Measurements from ENCODE around the gene HELT. TPM values are rescaled to one million over a fixed set of nuclear protein-coding genes. Genes with fewer than 3 reads are reported as not detected.

HELT gene
- total RNA-seq, 5 donors from 2014 or later (not counting 1 experiment from before 2014, with no cell fraction given): not detected

- peak in 13 of 35 experiments; percentile 7 to 36 (median 17) for DNase-seq
- Mint-ChIP-seq H3K4me1 (peaks cover 3 to 11% (median 9%) of the 10 kb centered on the region in 3 donors), H3K36me3 (no peaks in the 10 kb centered on the region), H3K9me3 (no peaks in the 10 kb centered on the region), H3K27ac (no peak overlapping the region), H3K27me3 (peaks cover 75 to 81% of the 10 kb centered on the region in 2 donors), H3K4me3 (no peak overlapping the region)
- Histone ChIP-seq H3K9me3 (no peaks in the 10 kb centered on the region), H3K4me3 (ENCODE audit: control insufficient read depth in 1 of 2, extremely low read depth in 1 of 2, low read length in 1 of 2) (no peak overlapping the region), H3K36me3 (ENCODE audit: control insufficient read depth in 2 of 2, extremely low read depth in 1 of 2, insufficient read depth in 1 of 2, low read length in 1 of 2) (no peaks in the 10 kb centered on the region), H3K4me1 (ENCODE audit: control insufficient read depth in 1 of 2, extremely low read depth in 1 of 2, insufficient read depth in 2 of 2, low read length in 2 of 2) (no peaks in the 10 kb centered on the region), H3K27me3 (replicated peaks in 1 of 2; ENCODE audit: control insufficient read depth in 2 of 2, extremely low read depth in 1 of 2, insufficient read depth in 2 of 2, low read length in 1 of 2) (peaks cover 6 to 55% of the 10 kb centered on the region in 2 experiments), H3K27ac (ENCODE audit: low read length) (no peak overlapping the region)
- 41% methylated on average over 7 of the region's 8 CpGs for WGBS (ENCODE audit: insufficient coverage)
- ChIA-PET POLR2A (no interaction called here), CTCF (interaction anchor here in 1 of 2 donors (0.6 kb wide), 1 partner anchor 1518 kb away, joined by 3 read pairs; no protein-coding TSS in a partner anchor)
- peak in 2 of 4 experiments; percentile 40 to 46 for ATAC-seq (replicated peaks in 1 of 4)
These were observed 6.9 kb upstream of the HELT start for GRCh38 chr4:185011408-185011807.

GRCh38 chr4:185013417-185014125 lies 4.7 kb upstream of the HELT start:
- WGBS (ENCODE audit: insufficient coverage): 44% methylated on average over 12 of the region's 16 CpGs
- DNase-seq (no peak), ATAC-seq (replicated peaks in 1 of 4) (no peak)
- ChIA-PET CTCF (no interaction called here), POLR2A (no interaction called here)
- peaks cover 79 to 86% of the 10 kb centered on the region in 2 donors for H3K27me3 Mint-ChIP-seq
- no peak overlapping the region for H3K4me3 ChIP-seq (ENCODE audit: control insufficient read depth in 1 of 2, extremely low read depth in 1 of 2, low read length in 1 of 2)
- no peaks in the 10 kb centered on the region for H3K36me3 Mint-ChIP-seq
- H3K36me3 ChIP-seq (ENCODE audit: control insufficient read depth in 2 of 2, extremely low read depth in 1 of 2, insufficient read depth in 1 of 2, low read length in 1 of 2): no peaks in the 10 kb centered on the region
- H3K4me1 ChIP-seq (ENCODE audit: control insufficient read depth in 1 of 2, extremely low read depth in 1 of 2, insufficient read depth in 2 of 2, low read length in 2 of 2): no peaks in the 10 kb centered on the region
- H3K27me3 ChIP-seq (replicated peaks in 1 of 2; ENCODE audit: control insufficient read depth in 2 of 2, extremely low read depth in 1 of 2, insufficient read depth in 2 of 2, low read length in 1 of 2): peaks cover 14 to 67% of the 10 kb centered on the region in 2 experiments
- no peak overlapping the region for H3K27ac ChIP-seq (ENCODE audit: low read length)
- peaks cover 3 to 12% (median 12%) of the 10 kb centered on the region in 3 donors for H3K4me1 Mint-ChIP-seq
- H3K4me3 Mint-ChIP-seq: no peak overlapping the region
- H3K27ac Mint-ChIP-seq: no peak overlapping the region
- no peaks in the 10 kb centered on the region for H3K9me3 Mint-ChIP-seq
- no peaks in the 10 kb centered on the region for H3K9me3 ChIP-seq

DNA sequence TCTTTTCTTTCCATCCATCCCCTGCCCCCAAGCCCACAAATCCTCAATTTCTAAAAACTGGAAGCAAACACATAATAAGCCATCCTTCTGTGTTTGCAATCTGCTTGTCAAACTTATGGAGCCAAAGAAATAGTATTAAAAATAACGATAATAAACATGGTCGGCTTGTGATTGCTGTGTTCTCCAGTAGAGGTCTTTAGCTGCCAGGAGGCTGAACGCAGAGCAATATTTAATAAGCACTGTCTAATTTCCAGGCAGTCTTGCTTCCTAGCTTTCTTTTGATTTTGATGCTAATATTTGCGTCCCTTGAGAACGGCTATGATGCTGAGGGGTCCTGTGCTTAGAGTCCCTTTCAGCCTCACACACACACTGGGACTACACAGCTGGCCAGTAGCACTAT lies 3.2 kb upstream of the HELT start:
- H3K4me1 ChIP-seq (ENCODE audit: control insufficient read depth in 1 of 2, extremely low read depth in 1 of 2, insufficient read depth in 2 of 2, low read length in 2 of 2): no peaks in the 10 kb centered on the region
- no peak for ATAC-seq (replicated peaks in 1 of 4)
- 43% methylated on average over 3 of the region's 5 CpGs for WGBS (ENCODE audit: insufficient coverage)
- H3K27ac ChIP-seq (ENCODE audit: low read length): no peak overlapping the region
- H3K27me3 Mint-ChIP-seq: peaks cover 70 to 83% of the 10 kb centered on the region in 2 donors
- H3K36me3 Mint-ChIP-seq: no peaks in the 10 kb centered on the region
- no peak for DNase-seq
- POLR2A ChIA-PET: no interaction called here
- H3K9me3 ChIP-seq: no peaks in the 10 kb centered on the region
- peaks cover 16 to 80% of the 10 kb centered on the region in 2 experiments for H3K27me3 ChIP-seq (replicated peaks in 1 of 2; ENCODE audit: control insufficient read depth in 2 of 2, extremely low read depth in 1 of 2, insufficient read depth in 2 of 2, low read length in 1 of 2)
- no peak overlapping the region for H3K4me3 Mint-ChIP-seq
- no peaks in the 10 kb centered on the region for H3K36me3 ChIP-seq (ENCODE audit: control insufficient read depth in 2 of 2, extremely low read depth in 1 of 2, insufficient read depth in 1 of 2, low read length in 1 of 2)
- H3K4me3 ChIP-seq (ENCODE audit: control insufficient read depth in 1 of 2, extremely low read depth in 1 of 2, low read length in 1 of 2): no peak overlapping the region
- no peaks in the 10 kb centered on the region for H3K9me3 Mint-ChIP-seq
- no peak overlapping the region for H3K27ac Mint-ChIP-seq
- H3K4me1 Mint-ChIP-seq: peaks cover 3 to 15% (median 15%) of the 10 kb centered on the region in 3 donors
- CTCF ChIA-PET: no interaction called here

DNA sequence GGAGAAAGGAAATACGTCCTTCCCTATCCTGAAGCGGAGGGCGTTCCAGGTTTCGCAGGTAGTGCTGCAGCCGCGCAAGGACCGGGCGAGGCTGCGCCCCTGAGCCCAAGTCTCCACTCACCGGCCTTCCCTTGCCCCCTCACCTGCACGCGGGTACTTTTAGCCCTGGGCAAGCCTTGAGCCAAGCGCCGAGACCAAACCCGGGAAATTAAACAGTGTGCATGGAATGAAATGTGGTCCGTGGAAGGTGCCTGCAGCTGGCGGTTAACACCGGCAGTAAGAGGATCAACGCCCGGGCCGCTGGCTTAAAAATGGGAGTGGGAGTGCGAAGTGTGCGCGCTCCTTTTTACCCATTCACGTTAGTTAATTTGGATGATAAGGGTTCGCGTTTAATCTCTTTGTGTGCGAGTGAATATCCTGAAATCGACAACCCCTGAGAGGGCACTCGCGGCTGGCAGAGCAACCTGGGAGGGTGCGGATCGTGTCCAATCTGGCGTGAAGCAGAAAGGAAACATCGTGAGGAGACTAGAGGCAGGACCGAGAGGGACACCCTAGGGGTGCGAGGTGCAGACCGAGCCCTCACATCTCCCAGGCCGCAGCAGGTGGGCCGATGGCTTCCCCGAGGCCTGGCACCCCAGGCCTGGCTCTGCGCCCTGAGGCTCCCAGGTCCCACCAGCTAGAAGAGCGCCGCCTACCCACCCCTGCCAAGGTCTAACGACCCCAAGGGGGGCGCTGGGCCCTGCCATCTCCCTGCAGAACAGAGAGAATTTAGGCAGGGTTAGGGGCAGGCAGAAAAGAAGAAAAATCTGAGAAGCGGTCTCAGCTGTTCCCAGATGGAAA lies 2.0 kb upstream of the HELT start:
- ChIA-PET POLR2A (no interaction called here), CTCF (no interaction called here)
- no peak for ATAC-seq (replicated peaks in 1 of 4)
- H3K36me3 Mint-ChIP-seq: no peaks in the 10 kb centered on the region
- H3K4me1 Mint-ChIP-seq: peaks cover 8 to 21% (median 20%) of the 10 kb centered on the region in 3 donors
- Histone ChIP-seq H3K36me3 (ENCODE audit: control insufficient read depth in 2 of 2, extremely low read depth in 1 of 2, insufficient read depth in 1 of 2, low read length in 1 of 2) (no peaks in the 10 kb centered on the region), H3K4me1 (ENCODE audit: control insufficient read depth in 1 of 2, extremely low read depth in 1 of 2, insufficient read depth in 2 of 2, low read length in 2 of 2) (no peaks in the 10 kb centered on the region), H3K27ac (ENCODE audit: low read length) (no peak overlapping the region), H3K27me3 (replicated peaks in 1 of 2; ENCODE audit: control insufficient read depth in 2 of 2, extremely low read depth in 1 of 2, insufficient read depth in 2 of 2, low read length in 1 of 2) (peaks cover 16 to 84% of the 10 kb centered on the region in 2 experiments), H3K4me3 (ENCODE audit: control insufficient read depth in 1 of 2, extremely low read depth in 1 of 2, low read length in 1 of 2) (no peak overlapping the region), H3K9me3 (no peaks in the 10 kb centered on the region)
- no peaks in the 10 kb centered on the region for H3K9me3 Mint-ChIP-seq
- no peak overlapping the region for H3K27ac Mint-ChIP-seq
- no peak for DNase-seq
- H3K27me3 Mint-ChIP-seq: peaks cover 68 to 82% of the 10 kb centered on the region in 2 donors
- no peak overlapping the region for H3K4me3 Mint-ChIP-seq
- whole genome bisulfite sequencing (ENCODE audit: insufficient coverage): 5% methylated on average over 24 of the region's 47 CpGs

- H3K27ac Mint-ChIP-seq: no peak overlapping the region
These were observed 1.1 kb upstream of the HELT start for GRCh38 chr4:185016946-185017758.

More at GRCh38 chr4:185016946-185017758, 1.1 kb upstream of the HELT start:
- Histone ChIP-seq H3K27me3 (replicated peaks in 1 of 2; ENCODE audit: control insufficient read depth in 2 of 2, extremely low read depth in 1 of 2, insufficient read depth in 2 of 2, low read length in 1 of 2) (peaks cover 16 to 83% of the 10 kb centered on the region in 2 experiments), H3K27ac (ENCODE audit: low read length) (no peak overlapping the region), H3K36me3 (ENCODE audit: control insufficient read depth in 2 of 2, extremely low read depth in 1 of 2, insufficient read depth in 1 of 2, low read length in 1 of 2) (no peaks in the 10 kb centered on the region), H3K4me1 (ENCODE audit: control insufficient read depth in 1 of 2, extremely low read depth in 1 of 2, insufficient read depth in 2 of 2, low read length in 2 of 2) (no peaks in the 10 kb centered on the region), H3K4me3 (ENCODE audit: control insufficient read depth in 1 of 2, extremely low read depth in 1 of 2, low read length in 1 of 2) (no peak overlapping the region), H3K9me3 (no peaks in the 10 kb centered on the region)
- CTCF ChIA-PET: no interaction called here
- no peaks in the 10 kb centered on the region for H3K36me3 Mint-ChIP-seq
- H3K4me3 Mint-ChIP-seq: no peak overlapping the region
- 10% methylated on average over 22 of the region's 34 CpGs for whole genome bisulfite sequencing (ENCODE audit: insufficient coverage)
- peaks cover 14 to 27% (median 21%) of the 10 kb centered on the region in 3 donors for H3K4me1 Mint-ChIP-seq
- ATAC-seq (replicated peaks in 1 of 4): no peak
- POLR2A ChIA-PET: no interaction called here
- DNase-seq: no peak
- H3K27me3 Mint-ChIP-seq: peaks cover 61 to 83% of the 10 kb centered on the region in 2 donors
- H3K9me3 Mint-ChIP-seq: no peaks in the 10 kb centered on the region

Measured in T-cell (primary cell).